Stimulated activated CD4-positive, alpha-beta T cell treated with anti-CD3 and anti-CD28 coated beads, Interleukin-4, amount 100 ng/mL, for 24 hours (primary cell): ENCODE data around the gene S100A3.
"Not testable (repeated sequence)": the region's sequence is repeated elsewhere in the genome, so short reads cannot be mapped to it uniquely, and the experiment has no call there.

Source experiments
- DNase-seq: peaks from one replicate; pipeline ENCODE4 v3.0.0-alpha.2; 2020

Gene S100A3, protein sequence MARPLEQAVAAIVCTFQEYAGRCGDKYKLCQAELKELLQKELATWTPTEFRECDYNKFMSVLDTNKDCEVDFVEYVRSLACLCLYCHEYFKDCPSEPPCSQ

GRCh38 chr1:153548722-153549688, at the start of gene S100A3:
S100A3 (minus strand) TSS chr1:153549258; CDS start chr1:153548485, 773 bp downstream.
- no peak for DNase-seq

- no peak for DNase-seq
Measured at GRCh38 chr1:153598309-153599172, 49.5 kb upstream of the S100A3 start.

DNA sequence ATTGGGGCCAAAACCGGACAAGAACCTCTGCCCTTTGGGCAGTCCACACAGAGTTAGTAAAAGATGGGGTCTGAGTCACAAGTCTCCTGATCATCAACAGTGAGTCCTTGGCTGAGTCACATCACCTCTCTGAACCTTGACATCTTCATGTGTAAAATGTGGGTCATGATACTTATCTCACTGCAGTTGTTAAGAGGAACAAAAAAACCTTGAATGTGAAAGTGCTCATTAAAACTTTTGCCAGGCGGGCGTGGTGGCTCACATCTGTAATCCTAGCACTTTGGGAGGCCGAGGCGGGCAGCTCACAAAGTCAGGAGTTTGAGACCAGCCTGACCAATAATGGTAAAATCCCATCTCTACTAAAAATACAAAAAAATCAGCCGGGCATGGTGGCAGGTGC, 48.1 kb upstream of the S100A3 start:
- DNase-seq: no peak

GRCh38 chr1:153592748-153593147, 43.7 kb upstream of the S100A3 start:
- DNase-seq: no peak

- no peak for DNase-seq
Measured at GRCh38 chr1:153588482-153588881, 39.4 kb upstream of the S100A3 start.

- DNase-seq: not testable (repeated sequence)
Measured at GRCh38 chr1:153588033-153588432, 39.0 kb upstream of the S100A3 start.

DNA sequence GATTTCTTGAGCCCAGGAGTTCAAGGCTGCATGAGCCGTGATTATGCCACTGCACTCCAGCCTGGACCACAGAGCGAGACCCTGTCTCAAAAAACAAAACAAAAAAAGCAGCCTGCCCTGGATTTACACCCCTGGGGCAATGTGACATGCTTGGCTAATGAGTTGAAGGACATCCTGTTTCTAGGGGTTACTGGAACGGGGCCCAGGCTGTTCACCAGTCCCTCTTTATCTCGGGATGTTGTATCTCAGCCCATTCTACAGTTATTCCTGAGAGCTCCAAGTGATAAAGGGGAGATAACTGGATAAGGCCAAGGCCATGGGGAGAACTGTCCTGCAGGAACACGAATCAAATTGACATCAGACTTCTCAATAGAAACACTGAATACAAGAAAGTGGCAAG, 38.3 kb upstream of the S100A3 start:
- no peak for DNase-seq

DNA sequence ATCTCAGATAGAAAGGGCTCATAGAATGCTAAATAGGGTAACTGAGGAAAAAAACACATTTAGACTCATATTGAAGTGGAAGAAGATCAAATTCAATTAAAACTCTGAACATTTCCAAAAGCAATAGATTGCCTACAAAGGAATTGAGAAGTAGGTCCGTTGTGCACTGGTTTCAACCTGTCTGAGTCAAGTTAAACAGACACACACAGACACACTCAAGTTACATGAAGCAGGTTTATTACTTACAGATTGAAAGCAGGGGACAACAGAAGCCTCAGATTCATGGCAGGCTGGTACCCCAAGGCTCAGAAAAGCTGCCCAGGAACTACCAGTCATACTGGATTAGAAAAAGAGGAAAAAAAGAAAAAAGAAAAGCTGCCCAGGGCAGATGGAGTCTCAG, 37.3 kb upstream of the S100A3 start:
- no peak for DNase-seq

GRCh38 chr1:153585006-153585405, 35.9 kb upstream of the S100A3 start:
- DNase-seq: no peak

DNA sequence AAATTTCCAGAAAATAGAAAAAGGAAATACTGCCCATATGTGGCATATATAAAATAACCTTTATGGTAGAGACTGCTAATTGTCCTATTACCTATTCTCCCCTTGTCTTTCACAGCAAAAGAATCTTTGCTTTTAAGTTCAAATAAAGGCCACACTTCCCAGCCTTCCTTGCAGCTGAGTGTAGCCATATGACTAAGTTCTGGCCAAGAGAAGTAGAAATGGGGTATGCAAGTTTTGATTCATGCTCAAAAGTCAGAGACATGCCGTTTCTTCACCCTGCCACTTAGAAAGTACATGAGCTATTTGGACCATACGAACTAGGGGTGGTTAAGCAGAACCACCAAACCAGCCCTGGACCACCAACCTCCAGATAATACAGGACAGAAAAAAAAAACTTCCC, 34.9 kb upstream of the S100A3 start:
- DNase-seq: no peak

DNA sequence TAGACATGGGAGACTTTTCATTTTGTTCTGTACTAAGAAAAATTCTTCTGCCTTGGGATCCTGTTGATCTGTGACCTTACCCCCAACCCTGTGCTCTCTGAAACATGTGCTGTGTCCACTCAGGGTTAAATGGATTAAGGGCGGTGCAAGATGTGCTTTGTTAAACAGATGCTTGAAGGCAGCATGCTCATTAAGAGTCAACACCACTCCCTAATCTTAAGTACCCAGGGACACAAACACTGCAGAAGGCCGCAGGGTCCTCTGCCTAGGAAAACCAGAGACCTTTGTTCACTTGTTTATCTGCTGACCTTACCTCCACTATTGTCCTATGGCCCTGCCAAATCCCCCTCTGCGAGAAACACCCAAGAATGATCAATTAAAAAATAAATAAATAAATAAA, 34.5 kb upstream of the S100A3 start:
- not testable (repeated sequence) for DNase-seq

GRCh38 chr1:153582836-153583235, 33.8 kb upstream of the S100A3 start:
- not testable (repeated sequence) for DNase-seq

DNA sequence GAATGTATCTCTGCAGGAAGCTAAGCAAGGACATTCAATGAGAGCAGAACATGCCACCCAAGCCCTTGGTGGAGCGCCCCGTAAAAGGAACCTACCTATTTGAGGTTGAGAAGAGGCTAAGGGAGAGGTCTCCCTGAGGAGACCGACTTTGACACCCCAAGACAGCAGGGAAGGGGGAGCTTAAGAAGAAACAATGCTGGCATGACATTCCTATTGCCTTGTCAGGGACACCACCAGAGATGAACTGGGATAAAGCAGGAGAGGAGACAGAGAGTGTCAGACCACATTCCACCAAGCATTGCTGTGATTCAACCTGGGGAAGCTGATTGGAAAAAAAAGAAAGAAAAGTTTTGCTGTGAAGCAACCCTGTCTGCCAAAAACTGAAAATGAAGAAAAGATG, 29.9 kb upstream of the S100A3 start:
- no peak for DNase-seq

GRCh38 chr1:153578490-153578889, 29.4 kb upstream of the S100A3 start:
- no peak for DNase-seq

- no peak for DNase-seq
Measured at GRCh38 chr1:153577624-153578051, 28.6 kb upstream of the S100A3 start.

DNA sequence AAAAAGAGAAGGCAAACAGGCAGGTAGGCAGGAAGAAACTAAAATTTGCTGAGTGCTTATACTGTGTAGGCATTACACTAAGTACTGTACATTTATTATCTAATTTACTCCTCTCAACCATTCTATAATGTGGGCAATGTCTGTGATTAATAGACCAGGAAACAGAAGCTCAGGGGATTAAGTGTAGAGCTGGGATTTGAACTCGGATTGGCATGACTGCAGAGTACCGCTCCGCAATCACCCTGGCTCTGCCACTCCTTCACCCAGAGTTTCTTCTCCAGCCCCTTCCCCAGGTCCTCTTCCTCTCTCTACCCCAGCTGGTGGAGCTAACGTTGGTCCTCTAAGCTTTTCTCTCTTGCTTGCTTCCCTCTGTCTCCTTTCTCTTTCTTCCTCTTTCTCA, 28.1 kb upstream of the S100A3 start:
- DNase-seq: no peak

DNA sequence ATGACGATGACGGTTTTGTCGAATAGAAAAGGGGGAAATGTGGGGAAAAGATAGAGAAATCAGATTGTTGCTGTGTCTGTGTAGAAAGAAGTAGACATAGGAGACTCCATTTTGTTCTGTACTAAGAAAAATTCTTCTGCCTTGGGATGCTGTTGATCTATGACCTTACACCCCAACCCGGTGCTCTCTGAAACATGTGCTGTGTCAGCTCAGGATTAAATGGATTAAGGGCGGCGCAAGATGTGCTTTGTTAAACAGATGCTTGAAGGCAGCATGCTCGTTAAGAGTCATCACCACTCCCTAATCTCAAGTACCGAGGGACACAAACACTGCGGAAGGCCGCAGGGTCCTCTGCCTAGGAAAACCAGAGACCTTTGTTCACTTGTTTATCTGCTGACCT, 26.4 kb upstream of the S100A3 start:
- DNase-seq: not testable (repeated sequence)

DNA sequence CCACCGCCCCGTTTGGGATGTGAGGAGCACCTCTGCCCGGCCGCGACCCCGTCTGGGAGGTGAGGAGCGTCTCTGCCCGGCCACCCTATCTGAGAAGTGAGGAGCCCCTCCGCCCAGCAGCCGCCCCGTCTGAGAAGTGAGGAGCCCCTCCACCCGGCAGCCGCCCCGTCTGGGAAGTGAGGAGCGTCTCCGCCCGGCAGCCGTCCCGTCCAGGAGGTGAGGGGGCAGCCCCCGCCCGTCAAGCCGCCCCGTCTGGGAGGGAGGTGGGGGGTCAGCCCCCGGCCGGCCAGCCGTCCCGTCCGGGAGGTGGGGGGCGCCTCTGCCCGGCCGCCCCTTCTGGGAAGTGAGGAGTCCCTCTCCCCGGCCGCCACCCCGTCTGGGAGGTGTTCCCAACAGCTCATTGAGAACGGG, 26.0 kb upstream of the S100A3 start:
- DNase-seq: not testable (repeated sequence)

GRCh38 chr1:153573351-153573750, 24.3 kb upstream of the S100A3 start:
- no peak for DNase-seq

DNA sequence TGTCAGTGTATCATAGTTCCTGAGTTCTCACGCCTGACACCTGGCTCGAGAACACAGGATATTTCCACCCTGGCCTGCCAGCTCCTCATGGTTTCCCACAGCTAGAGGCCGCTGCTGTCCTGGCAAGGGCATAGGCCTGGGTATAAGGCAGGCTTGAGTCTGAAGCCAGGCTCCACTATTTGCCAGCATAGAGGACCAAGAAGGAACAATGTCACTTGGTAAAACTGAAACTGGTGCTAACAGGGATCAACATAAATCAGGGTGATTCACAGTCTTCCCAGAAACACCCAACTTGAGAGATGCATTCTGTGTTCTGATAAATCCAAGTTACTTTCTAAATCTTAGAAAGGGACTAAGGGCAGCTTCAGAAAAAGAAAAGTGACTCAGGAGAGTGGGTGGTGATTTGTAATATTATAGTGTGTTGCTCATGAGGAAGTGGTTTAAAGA, 23.5 kb upstream of the S100A3 start:
- DNase-seq: peak; percentile 63

DNA sequence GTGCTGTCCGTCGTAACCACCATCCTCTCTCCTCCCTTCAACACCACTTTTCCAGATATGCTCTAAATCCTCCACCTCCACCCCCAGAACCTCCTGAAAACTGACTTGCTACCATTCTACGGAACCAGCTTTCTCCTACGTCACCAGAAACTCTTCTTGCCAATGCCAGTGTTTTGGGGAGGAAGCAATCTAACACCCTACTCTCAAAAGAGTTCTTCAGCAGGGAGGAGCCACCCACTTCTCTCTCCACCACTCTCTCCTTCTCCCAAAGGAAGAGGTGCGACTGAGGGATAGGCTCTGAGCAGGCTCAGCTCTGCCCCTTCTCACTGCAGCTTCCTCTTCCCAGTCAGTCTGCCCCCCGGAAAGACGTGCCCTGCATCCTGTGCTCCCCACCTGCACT, 22.6 kb upstream of the S100A3 start:
- DNase-seq: no peak

- no peak for DNase-seq
Measured at GRCh38 chr1:153570874-153571273, 21.8 kb upstream of the S100A3 start.

- no peak for DNase-seq
Measured at GRCh38 chr1:153569465-153569864, 20.4 kb upstream of the S100A3 start.
